HG03521 (cell line): ENCODE measurements around the gene PXYLP1.

Source experiments
- ATAC-seq: cut with Tn5 transposase; IDR thresholded peaks from one replicate; pipeline ENCODE4 v1.9.1; 2021; ENCODE audit warnings: mild to moderate bottlenecking, moderate library complexity; ENCODE audit not compliant: unreplicated experiment

The PXYLP1 gene

DNA sequence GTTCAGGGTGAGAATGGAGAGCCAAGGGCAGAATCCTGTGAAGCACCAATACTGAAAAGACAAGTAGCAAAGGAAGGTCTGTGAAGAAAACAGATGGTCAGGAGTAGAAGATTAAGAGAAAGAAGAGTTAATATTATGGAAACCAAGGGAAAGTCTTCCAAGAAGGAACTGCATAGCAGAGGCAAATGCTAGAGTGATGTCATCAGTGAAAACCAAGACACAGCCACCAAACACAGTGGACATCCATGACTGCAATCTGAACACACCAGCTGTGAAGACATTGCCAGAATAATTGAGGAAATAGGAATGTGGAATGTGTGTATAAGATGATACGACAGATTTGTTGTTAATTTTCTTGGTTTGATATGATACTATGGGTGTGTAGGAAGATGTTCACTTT is 109.9 kb downstream of the PXYLP1 start:
- ATAC-seq: no peak

DNA sequence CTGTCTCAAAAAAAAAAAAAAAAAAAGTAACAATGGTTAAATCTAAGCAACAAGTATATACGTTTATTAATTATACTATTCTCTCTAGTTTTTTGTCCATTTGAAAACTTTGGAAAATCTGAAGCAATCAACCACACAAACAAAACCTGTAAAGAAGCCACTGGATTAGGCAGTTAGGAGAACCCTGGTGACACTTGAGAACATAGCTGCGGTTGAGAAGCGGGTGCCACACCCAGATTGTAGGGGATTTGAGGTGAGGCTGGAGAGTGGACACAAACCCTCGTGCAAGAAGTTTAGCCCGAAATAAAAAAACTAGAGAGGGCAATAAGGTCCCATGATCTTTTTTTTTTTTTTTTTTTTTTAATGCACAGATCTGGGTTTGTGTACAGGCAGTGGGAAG is 110.8 kb downstream of the PXYLP1 start:
- ATAC-seq: no peak

DNA sequence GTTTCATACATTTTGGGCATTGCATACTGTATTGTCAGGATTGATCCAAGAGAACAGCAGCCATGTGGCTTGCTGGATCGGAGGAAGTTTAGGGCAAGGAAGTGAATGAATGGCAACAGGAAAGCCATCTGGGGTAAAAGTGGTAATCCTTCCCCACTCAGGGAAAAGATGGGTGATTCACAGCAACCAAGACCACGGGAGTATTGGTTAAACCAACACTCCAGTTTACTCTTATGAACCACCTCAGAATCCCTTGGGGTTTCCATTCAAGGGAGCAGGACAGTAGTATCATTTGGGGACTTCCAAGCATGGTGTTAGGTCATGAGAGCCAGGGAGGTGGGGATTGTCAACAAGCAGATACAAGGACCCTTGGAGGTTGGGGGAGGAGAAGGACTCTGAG is 111.5 kb downstream of the PXYLP1 start:
- ATAC-seq: no peak

DNA sequence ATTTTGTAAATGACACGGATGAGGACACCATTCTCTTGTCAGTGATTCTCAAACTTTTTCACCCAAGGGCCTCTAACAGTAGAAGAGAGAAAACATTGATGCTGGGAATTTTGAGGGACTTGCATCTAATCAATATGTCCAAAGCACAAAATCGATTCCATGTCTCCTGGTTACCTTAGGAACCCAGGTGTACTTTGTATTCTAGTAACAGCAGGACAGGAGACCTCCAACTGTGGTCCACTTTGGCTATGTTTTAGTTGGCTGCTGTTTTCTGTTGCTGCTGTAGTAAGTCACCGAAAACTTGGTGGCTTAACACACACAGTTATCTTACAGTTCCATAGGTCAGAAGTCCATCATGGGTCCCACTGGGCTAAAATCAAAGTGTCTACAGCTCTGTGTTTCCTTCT is 112.2 kb downstream of the PXYLP1 start:
- no peak for ATAC-seq
